Measurements from ENCODE around the gene GOLGA8J.
"Not testable (repeated sequence)": the region's sequence is repeated elsewhere in the genome, so short reads cannot be mapped to it uniquely, and the experiment has no call there.

The GOLGA8J gene, protein sequence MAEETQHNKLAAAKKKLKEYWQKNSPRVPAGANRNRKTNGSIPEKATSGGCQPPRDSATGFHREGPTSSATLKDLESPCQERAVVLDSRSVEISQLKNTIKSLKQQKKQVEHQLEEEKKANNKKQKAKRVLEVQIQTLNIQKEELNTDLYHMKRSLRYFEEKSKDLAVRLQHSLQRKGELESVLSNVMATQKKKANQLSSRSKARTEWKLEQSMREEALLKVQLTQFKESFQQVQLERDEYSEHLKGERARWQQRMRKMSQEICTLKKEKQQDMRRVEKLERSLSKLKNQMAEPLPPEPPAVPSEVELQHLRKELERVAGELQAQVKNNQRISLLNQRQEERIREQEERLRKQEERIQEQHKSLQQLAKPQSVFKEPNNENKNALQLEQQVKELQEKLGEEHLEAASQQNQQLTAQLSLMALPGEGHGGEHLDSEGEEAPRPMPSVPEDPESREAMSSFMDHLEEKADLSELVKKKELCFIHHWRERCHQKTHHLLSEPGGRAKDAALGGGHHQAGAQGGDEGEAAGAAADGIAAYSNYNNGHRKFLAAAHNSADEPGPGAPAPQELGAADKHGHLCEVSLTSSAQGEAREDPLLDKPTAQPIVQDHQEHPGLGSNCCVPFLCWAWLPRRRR

GRCh38 chr15:30082655-30083054, at the start of gene GOLGA8J:
TSS of gene GOLGA8J (plus strand) at chr15:30082955. CDS start at chr15:30083053, 98 bp downstream.
- DNase-seq = not testable (repeated sequence)

DNA sequence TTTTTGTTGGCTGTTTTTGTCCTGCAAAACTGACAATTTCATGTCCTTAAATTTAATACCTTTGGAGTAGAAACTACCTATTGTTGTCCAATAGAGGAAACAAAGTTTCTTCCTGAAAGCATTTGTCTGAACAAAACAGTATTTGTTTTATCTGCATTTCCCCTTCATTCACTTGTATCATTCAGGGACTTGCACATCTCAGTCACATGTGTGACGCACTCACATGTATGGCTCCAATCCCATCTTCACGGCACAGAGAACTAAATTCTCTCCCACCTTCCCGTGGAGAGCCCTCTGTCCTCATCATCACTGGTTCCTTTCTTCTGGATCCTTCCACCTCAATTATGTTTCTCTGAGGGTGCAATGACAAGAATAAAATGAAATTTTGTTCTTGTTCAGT, 49.5 kb upstream of the GOLGA8J start:
- no peak for DNase-seq

DNA sequence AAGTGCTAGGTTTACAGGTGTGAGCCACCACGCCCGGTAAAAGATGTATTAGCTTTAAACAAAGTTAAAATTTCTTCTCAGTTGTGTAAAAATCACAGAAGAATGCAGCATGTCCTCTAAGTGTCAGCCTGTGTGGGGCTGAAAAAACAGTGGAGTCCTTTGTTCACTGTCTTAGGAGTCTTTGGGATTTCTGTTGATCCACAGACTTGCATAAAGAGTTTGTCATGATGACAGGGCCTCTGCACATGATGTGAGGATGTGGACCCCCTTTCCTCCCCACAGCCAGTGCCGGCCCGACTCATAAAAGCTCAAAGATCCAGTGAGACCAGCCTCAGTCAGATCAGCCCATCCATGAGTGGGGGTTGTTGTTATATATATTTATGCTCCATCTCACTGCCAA, 49.0 kb upstream of the GOLGA8J start:
- no peak for DNase-seq

GRCh38 chr15:30036036-30036703, 46.6 kb upstream of the GOLGA8J start:
- DNase-seq = peak; percentile 4

DNA sequence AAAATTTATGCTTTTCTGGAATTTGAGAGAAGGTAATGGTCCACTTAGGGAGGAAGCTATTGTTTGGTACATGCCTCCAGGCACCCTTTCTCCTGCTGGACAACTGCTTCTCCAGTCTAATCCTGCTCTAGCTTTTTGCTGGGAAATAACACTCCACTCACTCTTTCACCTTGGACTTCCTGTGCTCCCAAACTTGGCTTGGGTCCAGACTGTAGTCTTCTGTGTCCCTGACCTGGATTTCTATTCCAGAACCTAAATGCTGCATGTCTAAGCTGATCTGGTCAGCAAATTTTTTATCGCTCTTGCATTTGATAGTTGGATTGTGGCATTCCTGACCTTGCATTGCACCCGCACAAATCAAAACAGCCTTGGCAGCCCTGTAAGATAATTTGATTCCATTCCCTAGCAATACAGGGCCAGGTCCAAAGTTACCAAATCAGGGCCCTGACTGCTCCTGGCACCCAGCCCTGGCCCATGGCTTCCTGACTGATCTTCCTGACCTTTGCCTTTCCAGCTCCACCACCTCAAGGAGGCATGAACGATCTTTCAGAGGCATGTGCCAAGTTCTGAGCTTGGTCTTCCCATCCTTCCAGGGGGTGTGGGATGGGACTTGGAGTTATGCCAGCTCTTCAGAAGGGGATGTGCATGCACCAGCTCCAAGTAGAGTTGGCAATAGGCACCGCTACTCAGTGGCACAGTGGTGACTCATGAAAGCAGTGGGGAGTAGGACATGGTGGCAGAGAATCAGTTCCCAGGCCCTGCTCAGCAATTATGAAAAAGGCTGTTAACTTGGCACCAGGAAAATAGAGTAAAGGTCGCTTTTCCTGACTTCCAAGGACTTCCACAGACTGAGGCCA, 43.9 kb upstream of the GOLGA8J start:
- peak; percentile 89 for DNase-seq

DNA sequence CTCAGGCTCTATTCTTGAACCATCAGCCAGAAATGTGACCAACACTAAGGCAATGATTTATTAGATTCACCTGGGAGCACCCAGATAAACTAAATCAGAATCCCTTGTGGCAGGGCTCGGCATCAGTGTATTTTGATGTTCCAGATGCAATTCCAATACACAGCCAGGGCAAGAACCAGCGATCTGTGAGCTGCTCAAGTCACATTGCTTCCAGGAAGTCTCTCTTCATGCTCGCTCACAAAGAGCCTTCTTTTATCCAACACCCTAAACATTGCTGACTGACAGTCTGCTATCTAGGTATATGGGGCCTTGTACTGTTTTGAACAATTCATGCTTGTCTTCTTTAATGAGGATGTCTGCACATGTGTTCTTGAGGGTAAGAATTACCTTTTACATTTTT, 40.9 kb upstream of the GOLGA8J start:
- peak; percentile 9 for DNase-seq

DNA sequence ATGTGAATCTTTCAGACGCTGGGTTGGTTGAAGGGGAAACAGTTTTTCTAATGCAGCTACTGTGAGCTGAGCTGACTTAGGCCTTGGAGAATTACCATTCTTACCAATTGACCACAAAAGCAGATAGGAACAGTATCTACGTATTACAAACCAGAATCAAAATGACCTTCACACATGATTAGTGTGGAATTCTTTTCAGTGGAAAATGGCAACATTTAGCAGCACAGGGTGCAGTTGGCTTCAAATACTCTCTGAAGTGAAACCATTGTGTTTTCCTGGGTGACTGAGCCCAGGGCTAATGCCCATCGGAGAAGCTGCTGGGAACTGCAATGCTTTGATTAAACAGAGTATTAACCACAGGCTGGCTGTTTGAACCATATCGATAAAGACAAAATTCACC, 40.2 kb upstream of the GOLGA8J start:
- no peak for DNase-seq

- DNase-seq = no peak
These were observed 39.5 kb upstream of the GOLGA8J start for GRCh38 chr15:30043211-30043655.

- DNase-seq = no peak
These were observed 38.4 kb upstream of the GOLGA8J start for GRCh38 chr15:30044377-30044776.

DNA sequence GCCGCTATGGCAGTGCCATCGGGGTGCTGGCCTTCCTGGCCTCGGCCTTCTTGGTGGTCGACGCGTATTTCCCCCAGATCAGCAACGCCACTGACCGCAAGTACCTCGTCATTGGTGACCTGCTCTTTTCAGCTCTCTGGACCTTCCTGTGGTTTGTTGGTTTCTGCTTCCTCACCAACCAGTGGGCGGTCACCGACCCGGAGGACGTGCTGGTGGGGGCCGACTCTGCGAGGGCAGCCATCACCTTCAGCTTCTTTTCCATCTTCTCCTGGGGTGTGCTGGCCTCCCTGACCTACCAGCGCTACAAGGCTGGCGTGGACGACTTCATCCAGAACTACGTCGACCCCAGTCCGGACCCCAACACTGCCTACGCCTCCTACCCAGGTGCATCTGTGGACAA, 37.9 kb upstream of the GOLGA8J start:
- not testable (repeated sequence) for DNase-seq

DNA sequence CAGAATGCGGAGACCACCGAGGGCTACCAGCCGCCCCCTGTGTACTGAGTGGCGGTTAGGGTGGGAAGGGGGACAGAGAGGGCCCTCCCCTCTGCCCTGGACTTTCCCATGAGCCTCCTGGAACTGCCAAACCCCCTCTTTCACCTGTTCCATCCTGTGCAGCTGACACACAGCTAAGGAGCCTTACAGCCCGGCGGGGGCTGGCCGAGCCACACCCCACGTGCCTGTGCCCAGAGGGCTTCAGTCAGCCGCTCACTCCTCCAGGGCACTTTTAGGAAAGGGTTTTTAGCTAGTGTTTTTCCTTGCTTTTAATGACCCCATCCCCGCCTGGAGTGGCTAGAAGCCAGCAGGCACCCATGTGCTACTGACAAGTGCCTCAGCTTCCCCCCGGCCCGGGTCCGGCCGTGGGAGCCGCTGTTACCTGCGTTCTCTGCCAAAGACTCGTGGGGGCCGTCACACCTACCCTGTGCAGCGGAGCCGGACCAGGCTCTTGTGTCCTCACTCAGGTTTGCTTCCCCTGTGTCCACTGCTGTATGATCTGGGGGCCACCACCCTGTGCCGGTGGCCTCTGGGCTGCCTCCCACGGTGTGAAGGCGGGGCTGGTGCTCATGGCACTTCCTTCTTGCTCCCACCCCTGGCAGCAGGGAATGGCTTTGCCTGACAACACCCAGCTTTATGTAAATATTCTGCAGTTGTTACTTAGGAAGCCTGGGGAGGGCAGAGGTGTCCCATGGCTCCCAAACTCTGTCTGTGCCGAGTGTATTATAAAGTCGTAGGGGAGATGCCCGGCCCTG, 37.3 kb upstream of the GOLGA8J start:
- not testable (repeated sequence) for DNase-seq

DNA sequence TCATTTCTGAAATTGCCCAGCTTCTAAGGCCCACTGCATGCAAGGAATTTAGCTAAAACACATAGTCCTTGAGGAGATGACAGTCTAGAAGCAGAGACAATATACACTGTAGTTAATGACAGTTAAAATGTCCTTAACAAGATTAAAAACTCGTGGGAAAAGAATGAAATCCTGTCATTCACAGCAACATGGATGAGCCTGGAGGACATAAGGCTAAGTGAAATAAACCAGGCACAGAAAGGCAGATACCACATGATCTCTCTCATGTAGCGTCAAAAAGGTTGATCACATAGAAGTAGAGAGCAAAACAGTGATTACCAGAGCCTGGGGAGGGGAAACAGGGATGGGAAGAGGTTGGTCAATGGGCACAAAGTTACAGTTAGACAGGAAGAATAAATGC, 36.3 kb upstream of the GOLGA8J start:
- no peak for DNase-seq

DNA sequence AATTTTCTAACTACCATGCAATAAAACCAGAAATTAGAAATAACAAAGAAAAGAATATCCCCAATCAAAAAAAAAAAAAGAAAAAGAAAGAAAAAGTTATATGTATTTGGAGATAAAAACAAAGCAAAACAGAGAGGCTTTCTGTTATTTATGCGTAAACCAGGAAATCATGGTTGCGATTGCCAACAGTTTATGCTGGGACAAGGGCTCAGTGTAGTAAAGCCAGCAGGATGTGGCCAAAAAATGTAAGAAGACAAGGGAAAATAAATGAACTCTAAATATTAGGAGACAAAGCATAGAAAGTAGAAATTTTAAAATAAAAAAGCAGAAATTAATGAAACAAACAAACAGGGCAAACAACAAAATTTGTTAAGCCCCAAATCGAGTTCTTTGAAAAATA, 27.2 kb upstream of the GOLGA8J start:
- no peak for DNase-seq

GRCh38 chr15:30056166-30056565, 26.6 kb upstream of the GOLGA8J start:
- DNase-seq = no peak

DNA sequence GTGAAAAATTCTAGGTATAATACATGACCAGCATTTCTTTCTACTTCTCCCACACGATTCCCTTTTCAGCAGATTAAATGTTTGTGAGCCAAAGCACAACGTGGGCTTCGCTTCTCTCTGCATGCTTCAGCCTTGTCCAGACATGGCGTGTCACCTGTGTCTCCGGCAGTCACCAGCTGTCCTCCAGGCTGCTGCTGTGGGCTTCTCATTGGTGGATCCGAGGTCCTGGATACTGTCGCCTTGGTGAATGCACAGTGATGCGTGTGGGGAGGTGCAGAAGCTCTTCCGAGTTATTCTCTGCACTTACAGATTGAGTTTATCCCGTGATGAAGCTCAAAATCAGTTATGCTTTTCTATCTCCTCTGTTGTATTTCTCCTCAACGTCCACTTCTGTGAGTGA, 23.0 kb upstream of the GOLGA8J start:
- no peak for DNase-seq

DNA sequence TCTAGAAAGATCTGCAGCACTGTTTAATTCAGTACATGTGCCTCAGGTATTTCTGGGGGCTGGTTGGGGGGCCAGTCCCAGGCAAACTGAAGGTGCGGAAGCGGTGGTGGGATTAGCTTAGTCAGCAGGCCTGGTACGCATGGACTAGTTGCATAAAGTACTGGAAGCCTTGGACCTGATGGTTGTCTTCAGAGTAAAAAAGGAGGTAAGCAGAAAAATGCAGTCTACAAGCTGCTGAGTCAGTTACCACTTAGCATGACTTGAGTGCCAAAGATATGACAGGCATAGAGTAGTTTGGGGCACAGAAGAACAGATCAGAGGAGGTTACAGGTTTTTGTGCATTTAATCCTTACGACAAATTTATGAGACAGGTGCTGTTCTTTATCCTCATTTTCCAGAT, 19.9 kb upstream of the GOLGA8J start:
- DNase-seq = no peak

DNA sequence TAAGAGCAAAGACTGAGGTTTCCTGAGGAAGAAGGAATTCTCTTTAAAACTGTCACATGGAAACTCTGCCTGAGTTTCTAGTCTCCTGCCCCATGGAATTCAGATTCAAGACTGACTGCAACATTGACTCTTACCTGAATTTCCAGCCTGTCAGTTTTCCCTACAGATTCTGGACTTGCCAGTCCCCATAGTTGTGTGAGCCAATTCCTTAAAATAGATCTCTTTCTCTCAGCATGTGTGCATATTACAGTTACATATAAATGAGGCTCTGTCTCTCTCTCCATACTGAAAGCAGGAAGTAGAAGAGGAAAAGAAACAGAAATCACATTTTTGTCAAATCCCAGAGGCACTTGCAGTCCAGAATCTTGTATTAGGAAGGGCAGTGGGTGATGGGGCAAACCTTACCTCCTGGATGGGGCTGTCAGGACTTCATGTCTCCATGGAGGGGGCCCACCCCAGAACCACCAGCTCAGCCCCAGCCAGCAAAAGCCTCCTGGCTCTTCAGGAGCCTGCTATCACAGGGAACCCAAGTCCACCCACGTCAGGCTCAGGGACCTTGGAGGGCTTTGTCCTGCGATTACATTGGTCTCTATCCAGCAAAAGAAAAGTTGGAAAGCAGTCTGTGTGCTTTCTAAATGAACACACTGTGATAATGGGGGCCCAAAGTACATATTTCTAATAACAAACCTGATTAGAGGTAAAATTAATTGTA, 18.8 kb upstream of the GOLGA8J start:
- DNase-seq = no peak

GRCh38 chr15:30065025-30065801, 17.5 kb upstream of the GOLGA8J start:
- DNase-seq = no peak

DNA sequence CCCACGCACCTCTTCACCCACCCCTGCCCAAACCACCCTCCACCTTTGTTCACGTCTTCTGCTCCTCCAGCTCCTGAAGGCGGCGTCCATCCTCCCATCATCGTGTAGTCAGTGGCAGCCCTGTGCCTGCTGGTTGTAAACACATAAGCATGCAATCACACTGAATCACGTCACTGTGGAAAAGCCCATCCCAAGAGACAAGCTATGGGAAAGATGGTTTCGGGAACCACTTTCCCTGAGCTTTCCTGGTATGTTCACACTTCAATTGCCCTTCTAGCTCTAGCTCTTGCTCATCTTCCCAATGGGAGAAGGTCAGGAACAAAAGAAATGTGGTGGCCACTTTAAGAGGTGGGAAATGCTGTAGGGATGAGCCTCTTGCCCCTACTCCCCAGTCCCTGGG, 14.4 kb upstream of the GOLGA8J start:
- DNase-seq = no peak

DNA sequence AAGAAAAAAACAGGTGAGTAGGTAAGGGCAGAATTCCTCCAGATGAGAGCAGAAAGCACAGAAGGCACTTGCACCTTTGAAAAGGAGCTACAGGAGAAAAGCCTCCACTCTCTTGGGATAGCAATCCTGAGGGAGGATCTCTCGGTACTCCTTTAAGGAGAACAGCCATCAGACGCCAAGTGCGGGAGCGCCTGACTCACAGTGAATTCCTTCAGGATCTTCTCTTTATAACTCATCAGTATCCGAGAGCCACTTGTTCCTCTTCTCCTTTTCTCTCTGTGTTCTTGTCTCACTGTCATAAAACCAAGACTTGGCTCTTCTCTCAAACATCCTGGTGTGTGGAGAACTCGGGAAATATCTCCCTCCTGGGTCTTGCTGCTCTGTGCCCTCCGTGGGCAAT, 10.1 kb upstream of the GOLGA8J start:
- DNase-seq = no peak

DNA sequence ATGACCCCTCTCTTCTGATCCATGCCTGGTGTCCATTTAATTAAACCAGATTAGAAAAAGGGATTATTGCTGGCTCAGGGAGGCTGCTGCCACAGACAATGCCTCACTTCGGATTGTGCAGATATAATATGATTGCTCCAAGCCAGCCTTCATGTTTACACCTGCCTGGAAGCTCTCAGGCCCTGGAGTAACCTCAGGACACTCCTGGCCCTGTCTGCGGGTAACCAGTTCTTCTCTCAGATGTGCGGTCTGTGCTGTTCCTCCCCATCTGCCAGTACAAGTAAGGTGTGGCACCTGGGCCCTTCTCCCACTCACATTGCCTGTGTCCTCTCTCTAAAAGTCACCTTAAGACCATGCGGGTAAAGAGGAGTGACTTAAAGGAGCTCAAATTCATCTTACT, 8.8 kb upstream of the GOLGA8J start:
- no peak for DNase-seq
